Lower leg skin (tissue), 4 donors: ENCODE results near the gene RHOH. TPM values are rescaled to one million over a fixed set of nuclear protein-coding genes. Genes with fewer than 3 reads are reported as not detected.

Experiments
- DNase-seq, 2 donors: peaks; one replicate each; pipeline ENCODE4 v3.0.0-alpha.2; 2019; ENCODE audit warnings: low spot score in 2 of 2
- H3K4me3 ChIP-seq: fragments of 200-600 bp; sonication (generic); 2 replicates; pipeline ENCODE4 v1.5.1; 2017; ENCODE audit warnings: mild to moderate bottlenecking, low read depth; ENCODE audit not compliant: poor library complexity, severe bottlenecking
- CTCF ChIP-seq, 3 donors: fragments of 450-650 bp; IDR thresholded peaks; one replicate each; pipeline ENCODE4 v1.5.1; 2016; ENCODE audit warnings: antibody characterized with exemption in 3 of 3, mild to moderate bottlenecking in 3 of 3, moderate library complexity in 2 of 3
- POLR2A ChIP-seq, 2 donors: fragments of 450-650 bp; IDR thresholded peaks; one replicate each; pipeline ENCODE4 v1.6.1; 2016 to 2017; ENCODE audit warnings: antibody characterized with exemption in 2 of 2, mild to moderate bottlenecking in 1 of 2, moderate library complexity in 1 of 2
- WGBS, 2 donors: methylation state at CpG; one replicate each; pipeline ENCODE4 v1.1.5; 2018; 5-methylcytosine and 5-hydroxymethylcytosine counted together
- intact Hi-C: fragments of 100-400 bp; cut with DNase I; formaldehyde crosslinking; loops from one replicate; pipeline ENCODE4 v1.15.0; 2023; ENCODE audit warnings: low total_unique reads
- total RNA-seq, 4 donors: library from RNA; depleted of rRNA; stranded (reverse); fragments of >200 nt; gene quantifications; one replicate each; pipeline ENCODE4 v1.1.0, GENCODE V29; 2016

Gene RHOH
- total RNA-seq, 4 donors from 2014 or later: 1.5 to 3.4 (median 2.2) TPM; not detected in 1

- WGBS, 2 donors: 84 to 86% methylated on average over 3 of the region's 3 CpGs
- DNase-seq: no peak
- no peak for TF ChIP-seq CTCF (IDR thresholded peaks at IDR 0.05)
- no peak for TF ChIP-seq POLR2A (IDR thresholded peaks at IDR 0.05)
Observed at GRCh38 chr4:40202474-40202873, 5.6 kb downstream of the RHOH start.

GRCh38 chr4:40204507-40205258 lies 7.9 kb downstream of the RHOH start:
- H3K4me3 ChIP-seq: no peak overlapping the region
- DNase-seq: no peak
- no peak for TF ChIP-seq CTCF (IDR thresholded peaks at IDR 0.05)
- TF ChIP-seq POLR2A (IDR thresholded peaks at IDR 0.05): no peak
- WGBS, 2 donors: 81 to 88% methylated on average over 9 of the region's 9 CpGs
- intact Hi-C loops: no loop called here

More at GRCh38 chr4:40202474-40202873, 5.6 kb downstream of the RHOH start:
- intact Hi-C loops: no loop called here
- no peak overlapping the region for H3K4me3 ChIP-seq

- TF ChIP-seq CTCF (IDR thresholded peaks at IDR 0.05): no peak
- TF ChIP-seq POLR2A (IDR thresholded peaks at IDR 0.05): no peak
- no peak overlapping the region for H3K4me3 ChIP-seq
- no peak for DNase-seq
- WGBS, 2 donors: 74 to 77% methylated on average over 6 of the region's 6 CpGs
- intact Hi-C loops: no loop called here
Observed at GRCh38 chr4:40205259-40206198, 8.7 kb downstream of the RHOH start.

GRCh38 chr4:40206426-40206825 lies 9.6 kb downstream of the RHOH start:
- DNase-seq: no peak
- TF ChIP-seq CTCF (IDR thresholded peaks at IDR 0.05) (no peak), POLR2A (IDR thresholded peaks at IDR 0.05) (no peak)
- 53 to 64% methylated on average over 2 of the region's 2 CpGs for WGBS, 2 donors
- intact Hi-C loops: no loop called here
- no peak overlapping the region for H3K4me3 ChIP-seq

- DNase-seq: no peak
- no peak overlapping the region for H3K4me3 ChIP-seq
- intact Hi-C loops: no loop called here
- TF ChIP-seq POLR2A (IDR thresholded peaks at IDR 0.05) (no peak), CTCF (IDR thresholded peaks at IDR 0.05) (no peak)
- 88 to 94% methylated on average over 4 of the region's 4 CpGs for WGBS, 2 donors
Observed at GRCh38 chr4:40209401-40209800, 12.6 kb downstream of the RHOH start.
